Measurements from ENCODE around the gene NCK2. TPM values are rescaled to one million over a fixed set of nuclear protein-coding genes. Genes with fewer than 3 reads are reported as not detected.

The NCK2 gene
- 52.9 TPM for total RNA-seq
- 22.8 TPM for polyA plus RNA-seq (ENCODE audit: insufficient read depth, low read depth, low replicate concordance)
- long read RNA-seq, donor 1, transcript NCK2-201 (5 exons, 2,683 nt): major isoform, 5 of 82 reads
- long read RNA-seq, donor 1, partial matches to known transcripts: 75 of 82 reads
- long read RNA-seq, donor 1, other reads (novel, unspliced or antisense): 0 of 82 reads
- long read RNA-seq, donor 2, transcript NCK2-201 (5 exons, 2,683 nt): major isoform, 8 of 33 reads
- long read RNA-seq, donor 2, partial matches to known transcripts: 21 of 33 reads
- long read RNA-seq, donor 2, other reads (novel, unspliced or antisense): 0 of 33 reads
- long read RNA-seq, donor 3, partial matches to known transcripts: 35 of 41 reads
- long read RNA-seq, donor 3, other reads (novel, unspliced or antisense): 0 of 41 reads
- long read RNA-seq, donor 4, transcript NCK2-201 (5 exons, 2,683 nt): major isoform, 15 of 23 reads
- long read RNA-seq, donor 4, partial matches to known transcripts: 5 of 23 reads
- long read RNA-seq, donor 4, other reads (novel, unspliced or antisense): 0 of 23 reads
- long read RNA-seq, donor 5, partial matches to known transcripts: 0 of 1 reads
- long read RNA-seq, donor 5, other reads (novel, unspliced or antisense): 0 of 1 reads
- long read RNA-seq, donor 6, partial matches to known transcripts: 0 of 5 reads
- long read RNA-seq, donor 6, other reads (novel, unspliced or antisense): 0 of 5 reads
- long read RNA-seq, donor 7, transcript NCK2-205 (4 exons, 1,795 nt): minor isoform, 10 of 126 reads
- long read RNA-seq, donor 7, transcript NCK2-201 (5 exons, 2,683 nt): major isoform, 65 of 126 reads
- long read RNA-seq, donor 7, partial matches to known transcripts: 12 of 126 reads
- long read RNA-seq, donor 7, other reads (novel, unspliced or antisense): 39 of 126 reads
- long read RNA-seq, donor 8, transcript NCK2-201 (5 exons, 2,683 nt): major isoform, 14 of 36 reads
- long read RNA-seq, donor 8, partial matches to known transcripts: 19 of 36 reads
- long read RNA-seq, donor 8, other reads (novel, unspliced or antisense): 0 of 36 reads
- long read RNA-seq, donor 9, transcript NCK2-201 (5 exons, 2,683 nt): major isoform, 5 of 11 reads
- long read RNA-seq, donor 9, partial matches to known transcripts: 5 of 11 reads
- long read RNA-seq, donor 9, other reads (novel, unspliced or antisense): 0 of 11 reads
- long read RNA-seq, donor 10, transcript NCK2-201 (5 exons, 2,683 nt): major isoform, 9 of 64 reads
- long read RNA-seq, donor 10, partial matches to known transcripts: 52 of 64 reads
- long read RNA-seq, donor 10, other reads (novel, unspliced or antisense): 0 of 64 reads

DNA sequence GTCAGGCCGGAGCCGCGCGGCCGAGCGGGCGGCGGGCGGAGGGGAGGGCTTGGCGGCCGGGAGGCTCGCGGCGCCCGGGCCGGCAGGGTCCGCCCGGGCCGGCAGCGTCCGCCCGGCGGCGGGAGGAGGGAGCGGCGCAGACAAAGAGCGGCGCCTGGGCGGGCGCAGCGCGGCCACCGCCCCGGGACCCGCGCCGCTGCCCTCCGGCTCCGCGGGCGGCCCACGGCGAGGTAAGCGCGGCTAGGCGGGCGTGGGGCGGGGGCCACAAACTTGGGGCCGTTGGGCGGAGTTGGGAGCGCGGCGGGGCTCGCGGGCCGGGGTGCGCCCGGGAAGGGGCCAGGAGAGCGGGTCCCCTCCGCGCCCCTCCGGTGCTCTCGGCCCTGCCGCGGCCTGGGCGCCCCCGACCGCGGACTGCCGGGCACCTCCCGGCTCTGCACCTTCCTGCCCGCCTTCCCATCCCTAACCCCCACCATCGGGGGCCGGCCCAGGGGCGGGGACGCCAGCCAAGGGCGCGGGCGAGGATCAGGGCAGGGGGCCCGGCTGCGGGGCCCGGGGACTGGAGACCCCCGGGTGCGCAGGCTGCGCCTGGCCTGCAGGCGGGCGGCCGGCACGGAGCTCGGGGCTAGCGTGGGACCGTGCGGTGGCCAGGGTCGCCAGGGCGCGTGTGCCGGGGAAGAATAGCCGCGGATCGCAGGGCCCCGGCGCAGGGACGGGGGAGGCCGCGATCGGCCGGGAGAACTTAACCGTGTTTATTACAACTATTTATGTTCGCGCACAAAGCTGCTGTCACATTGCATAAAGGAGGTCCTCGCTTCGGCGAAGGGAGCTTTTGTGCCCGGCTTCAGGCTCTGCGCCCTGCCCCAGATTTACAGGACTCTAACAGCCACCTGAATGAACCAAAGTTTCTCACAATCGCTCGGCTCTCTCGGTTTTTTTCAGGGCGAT is at the start of gene NCK2:
NCK2 (plus strand) TSS at position 4 of the 945 bp plus-strand sequence. CDS start 110,152 bp downstream, outside the sequence.
- TF ChIP-seq, protein P1, sequence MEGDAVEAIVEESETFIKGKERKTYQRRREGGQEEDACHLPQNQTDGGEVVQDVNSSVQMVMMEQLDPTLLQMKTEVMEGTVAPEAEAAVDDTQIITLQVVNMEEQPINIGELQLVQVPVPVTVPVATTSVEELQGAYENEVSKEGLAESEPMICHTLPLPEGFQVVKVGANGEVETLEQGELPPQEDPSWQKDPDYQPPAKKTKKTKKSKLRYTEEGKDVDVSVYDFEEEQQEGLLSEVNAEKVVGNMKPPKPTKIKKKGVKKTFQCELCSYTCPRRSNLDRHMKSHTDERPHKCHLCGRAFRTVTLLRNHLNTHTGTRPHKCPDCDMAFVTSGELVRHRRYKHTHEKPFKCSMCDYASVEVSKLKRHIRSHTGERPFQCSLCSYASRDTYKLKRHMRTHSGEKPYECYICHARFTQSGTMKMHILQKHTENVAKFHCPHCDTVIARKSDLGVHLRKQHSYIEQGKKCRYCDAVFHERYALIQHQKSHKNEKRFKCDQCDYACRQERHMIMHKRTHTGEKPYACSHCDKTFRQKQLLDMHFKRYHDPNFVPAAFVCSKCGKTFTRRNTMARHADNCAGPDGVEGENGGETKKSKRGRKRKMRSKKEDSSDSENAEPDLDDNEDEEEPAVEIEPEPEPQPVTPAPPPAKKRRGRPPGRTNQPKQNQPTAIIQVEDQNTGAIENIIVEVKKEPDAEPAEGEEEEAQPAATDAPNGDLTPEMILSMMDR (IDR thresholded peaks at IDR 0.05; ENCODE audit: borderline replicate concordance, extremely low read depth, insufficient read depth): no peak
- intact Hi-C loops (cut with DNase I): no loop called here
- Histone ChIP-seq H3K4me3 (ENCODE audit: low read length in 3 of 3) (peak within 1 kb of the TSS; percentile 70 to 83 (median 73)), H3K27ac (ENCODE audit: low read depth in 2 of 2, low read length in 2 of 2) (peak within 1 kb of the TSS; percentile 72 to 74), H3K4me1 (ENCODE audit: control insufficient read depth in 2 of 3, insufficient read depth in 2 of 3, low read depth in 1 of 3, low read length in 3 of 3) (peaks cover 10 to 19% (median 18%) of the 10 kb centered on the region in 3 donors), H3K9ac (ENCODE audit: low read length in 3 of 3) (peak within 1 kb of the TSS; percentile 30 to 84 (median 64)), H3K36me3 (ENCODE audit: control insufficient read depth in 2 of 3, insufficient read depth in 3 of 3, low read length in 3 of 3) (no peaks in the 10 kb centered on the region), H3K27me3 (ENCODE audit: control insufficient read depth, insufficient read depth, low read length) (no peaks in the 10 kb centered on the region), H3K9me3 (ENCODE audit: control insufficient read depth in 2 of 3, insufficient read depth in 1 of 3, low read length in 3 of 3) (no peaks in the 10 kb centered on the region)
- no peak for FAIRE-seq
- peak; percentile 60 to 83 (median 64) for DNase-seq

DNA sequence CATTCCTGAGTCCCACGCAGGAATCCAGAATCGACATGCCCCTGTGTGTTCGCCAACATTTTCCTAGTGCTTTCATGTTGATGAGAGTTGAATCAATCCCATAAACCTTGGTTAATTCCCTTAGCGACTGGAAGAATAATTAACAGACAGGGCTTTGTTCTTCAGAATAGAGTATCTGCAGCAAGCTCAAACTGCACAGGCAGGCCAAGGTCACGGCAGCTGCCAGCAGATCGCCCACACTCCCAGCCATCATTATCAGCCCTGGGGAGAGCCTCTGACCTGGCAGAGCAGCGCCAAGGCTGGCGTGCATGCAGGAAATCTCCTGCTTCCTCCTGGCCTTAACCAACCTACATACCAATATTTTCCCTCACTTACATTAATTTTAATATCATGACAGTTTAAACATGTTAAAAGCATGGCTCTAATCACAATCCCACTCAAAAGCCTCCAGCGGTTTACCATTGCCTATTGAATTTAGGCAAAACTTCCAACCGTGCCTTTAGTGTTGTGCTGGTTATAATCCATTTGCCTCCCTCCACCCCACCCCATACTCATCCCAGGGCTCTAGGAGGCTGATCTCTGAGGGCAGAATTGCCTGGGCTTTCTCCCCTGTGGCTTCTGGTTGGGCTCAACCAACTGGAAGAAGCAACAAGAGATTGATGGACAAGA is 46.8 kb upstream of the NCK2 start:
- TF ChIP-seq, protein P1 (IDR thresholded peaks at IDR 0.05; ENCODE audit: borderline replicate concordance, extremely low read depth, insufficient read depth): no peak
- intact Hi-C loops (cut with DNase I): no loop called here
- Histone ChIP-seq H3K9ac (ENCODE audit: low read length in 3 of 3) (no peak overlapping the region), H3K4me3 (ENCODE audit: low read length in 3 of 3) (no peak overlapping the region), H3K36me3 (ENCODE audit: control insufficient read depth in 2 of 3, insufficient read depth in 3 of 3, low read length in 3 of 3) (no peaks in the 10 kb centered on the region), H3K4me1 (ENCODE audit: control insufficient read depth in 2 of 3, insufficient read depth in 2 of 3, low read depth in 1 of 3, low read length in 3 of 3) (no peaks in the 10 kb centered on the region), H3K27me3 (ENCODE audit: control insufficient read depth, insufficient read depth, low read length) (no peaks in the 10 kb centered on the region), H3K27ac (ENCODE audit: low read depth in 2 of 2, low read length in 2 of 2) (no peak overlapping the region), H3K9me3 (ENCODE audit: control insufficient read depth in 2 of 3, insufficient read depth in 1 of 3, low read length in 3 of 3) (no peaks in the 10 kb centered on the region)
- no peak for FAIRE-seq
- peak in 2 of 5 donors; percentile 22 to 26 for DNase-seq

All from kidney (tissue), 22 donors.